GM06990 (cell line): ENCODE results near the gene SLC34A2.
"Not testable (repeated sequence)": the region's sequence is repeated elsewhere in the genome, so short reads cannot be mapped to it uniquely, and the experiment has no call there.

Experiments used
- DNase-seq: peaks from one replicate; pipeline ENCODE4 v3.0.0-alpha.2; 2011; ENCODE audit not compliant: insufficient read length; ENCODE audit errors: extremely low read depth
- H3K27me3 ChIP-seq: replicated peaks from 2 replicates; pipeline ENCODE4 v1.6.0; 2011; ENCODE audit warnings: low read length; ENCODE audit not compliant: control insufficient read depth, insufficient read depth
- H3K36me3 ChIP-seq: 2 replicates; pipeline ENCODE4 v1.5.1; 2011; ENCODE audit warnings: low read length; ENCODE audit not compliant: control insufficient read depth, insufficient read depth
- H3K4me3 ChIP-seq: replicated peaks from 2 replicates; pipeline ENCODE4 v1.5.1; 2011; ENCODE audit warnings: low read depth, mild to moderate bottlenecking, control low read depth, low read length
- TF ChIP-seq, protein P1 (sequence below): IDR thresholded peaks from 2 replicates; pipeline ENCODE4 v1.5.1; 2011; ENCODE audit warnings: low read length, control low read depth, mild to moderate bottlenecking, inconsistent platforms; ENCODE audit not compliant: insufficient read depth, poor library complexity, severe bottlenecking

Gene SLC34A2, protein sequence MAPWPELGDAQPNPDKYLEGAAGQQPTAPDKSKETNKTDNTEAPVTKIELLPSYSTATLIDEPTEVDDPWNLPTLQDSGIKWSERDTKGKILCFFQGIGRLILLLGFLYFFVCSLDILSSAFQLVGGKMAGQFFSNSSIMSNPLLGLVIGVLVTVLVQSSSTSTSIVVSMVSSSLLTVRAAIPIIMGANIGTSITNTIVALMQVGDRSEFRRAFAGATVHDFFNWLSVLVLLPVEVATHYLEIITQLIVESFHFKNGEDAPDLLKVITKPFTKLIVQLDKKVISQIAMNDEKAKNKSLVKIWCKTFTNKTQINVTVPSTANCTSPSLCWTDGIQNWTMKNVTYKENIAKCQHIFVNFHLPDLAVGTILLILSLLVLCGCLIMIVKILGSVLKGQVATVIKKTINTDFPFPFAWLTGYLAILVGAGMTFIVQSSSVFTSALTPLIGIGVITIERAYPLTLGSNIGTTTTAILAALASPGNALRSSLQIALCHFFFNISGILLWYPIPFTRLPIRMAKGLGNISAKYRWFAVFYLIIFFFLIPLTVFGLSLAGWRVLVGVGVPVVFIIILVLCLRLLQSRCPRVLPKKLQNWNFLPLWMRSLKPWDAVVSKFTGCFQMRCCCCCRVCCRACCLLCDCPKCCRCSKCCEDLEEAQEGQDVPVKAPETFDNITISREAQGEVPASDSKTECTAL

GRCh38 chr4:25654971-25655963 is at the start of gene SLC34A2:
SLC34A2 (plus strand) TSS chr4:25655851; CDS start chr4:25662501, 6,650 bp downstream.
- TF ChIP-seq, protein P1, sequence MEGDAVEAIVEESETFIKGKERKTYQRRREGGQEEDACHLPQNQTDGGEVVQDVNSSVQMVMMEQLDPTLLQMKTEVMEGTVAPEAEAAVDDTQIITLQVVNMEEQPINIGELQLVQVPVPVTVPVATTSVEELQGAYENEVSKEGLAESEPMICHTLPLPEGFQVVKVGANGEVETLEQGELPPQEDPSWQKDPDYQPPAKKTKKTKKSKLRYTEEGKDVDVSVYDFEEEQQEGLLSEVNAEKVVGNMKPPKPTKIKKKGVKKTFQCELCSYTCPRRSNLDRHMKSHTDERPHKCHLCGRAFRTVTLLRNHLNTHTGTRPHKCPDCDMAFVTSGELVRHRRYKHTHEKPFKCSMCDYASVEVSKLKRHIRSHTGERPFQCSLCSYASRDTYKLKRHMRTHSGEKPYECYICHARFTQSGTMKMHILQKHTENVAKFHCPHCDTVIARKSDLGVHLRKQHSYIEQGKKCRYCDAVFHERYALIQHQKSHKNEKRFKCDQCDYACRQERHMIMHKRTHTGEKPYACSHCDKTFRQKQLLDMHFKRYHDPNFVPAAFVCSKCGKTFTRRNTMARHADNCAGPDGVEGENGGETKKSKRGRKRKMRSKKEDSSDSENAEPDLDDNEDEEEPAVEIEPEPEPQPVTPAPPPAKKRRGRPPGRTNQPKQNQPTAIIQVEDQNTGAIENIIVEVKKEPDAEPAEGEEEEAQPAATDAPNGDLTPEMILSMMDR = no peak
- no peaks in the 10 kb centered on the region; the same call in none of the 2 replicates for H3K27me3 ChIP-seq
- no peaks in the 10 kb centered on the region for H3K36me3 ChIP-seq
- no peak within 1 kb of the TSS for H3K4me3 ChIP-seq
- peak; percentile 15 for DNase-seq

- Histone ChIP-seq H3K36me3 (no peaks in the 10 kb centered on the region), H3K4me3 (no peak overlapping the region), H3K27me3 (no peaks in the 10 kb centered on the region)
- no peak for DNase-seq
- TF ChIP-seq, protein P1 = no peak
Observed at GRCh38 chr4:25608644-25609043, 47.0 kb upstream of the SLC34A2 start.

GRCh38 chr4:25609976-25610375 is 45.7 kb upstream of the SLC34A2 start:
- no peak for DNase-seq
- TF ChIP-seq, protein P1 = no peak
- H3K4me3 ChIP-seq = no peak overlapping the region
- H3K27me3 ChIP-seq = no peaks in the 10 kb centered on the region
- no peaks in the 10 kb centered on the region for H3K36me3 ChIP-seq

DNA sequence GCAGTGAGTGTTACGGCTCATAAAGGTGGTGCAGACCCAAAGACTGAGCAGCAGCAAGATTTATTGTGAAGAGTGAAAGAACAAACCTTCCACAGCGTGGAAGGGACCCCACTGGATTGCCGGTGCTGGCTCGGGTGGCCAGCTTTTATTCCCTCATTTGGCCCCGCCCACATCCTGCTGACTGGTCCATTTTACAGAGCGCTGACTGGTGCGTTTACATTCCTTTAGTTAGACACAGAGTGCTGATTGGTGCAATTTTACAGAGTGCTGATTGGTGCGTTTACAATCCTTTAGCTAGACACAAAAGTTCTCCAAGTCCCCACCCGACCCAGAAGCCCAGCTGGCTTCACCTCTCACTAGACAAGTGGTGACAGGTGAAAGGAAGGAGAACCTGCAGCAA is 42.0 kb upstream of the SLC34A2 start:
- not testable (repeated sequence) for DNase-seq, H3K36me3 ChIP-seq

GRCh38 chr4:25614807-25615206 is 40.8 kb upstream of the SLC34A2 start:
- Histone ChIP-seq H3K36me3 (no peaks in the 10 kb centered on the region), H3K4me3 (no peak overlapping the region), H3K27me3 (no peaks in the 10 kb centered on the region)
- DNase-seq = no peak
- TF ChIP-seq, protein P1 = no peak

More for the DNA sequence above, 42.0 kb upstream of the SLC34A2 start:
- H3K4me3 ChIP-seq, H3K27me3 ChIP-seq: not testable (repeated sequence)
